Bronchial epithelial cell (primary cell): Measurements from ENCODE around the gene NSUN5. TPM values are rescaled to one million over a fixed set of nuclear protein-coding genes. Genes with fewer than 3 reads are reported as not detected.

ENCODE experiments used
- DNase-seq: peaks from one replicate; pipeline ENCODE4 v3.0.0-alpha.2; 2010; ENCODE audit warnings: low read depth
- FAIRE-seq: peaks from 2 replicates; lab custom pipeline; 2011; peaks lifted over from hg19 to GRCh38; lab: Jason Lieb, UNC
- H3K27me3 ChIP-seq: 2 replicates; pipeline ENCODE4 v1.5.1; 2011; ENCODE audit warnings: low read length; ENCODE audit not compliant: control insufficient read depth, insufficient read depth
- H3K36me3 ChIP-seq: 2 replicates; pipeline ENCODE4 v1.5.1; 2011; ENCODE audit warnings: low read length; ENCODE audit not compliant: control insufficient read depth, insufficient read depth
- H3K4me3 ChIP-seq: 2 replicates; pipeline ENCODE4 v1.5.1; 2011; ENCODE audit warnings: mild to moderate bottlenecking, low read depth, low read length, control low read depth
- CTCF ChIP-seq: IDR thresholded peaks from 2 replicates; pipeline ENCODE4 v1.5.1; 2011; ENCODE audit warnings: mild to moderate bottlenecking, moderate library complexity, low read length, control low read depth, inconsistent platforms; ENCODE audit not compliant: insufficient read depth, severe bottlenecking
- total RNA-seq: library from RNA; depleted of rRNA; stranded (reverse); fragments of >200 nt; gene quantifications from 2 replicates; pipeline ENCODE4 v1.2.1, GENCODE V29; 2014

Gene NSUN5
- total RNA-seq, 1 donor from 2014 or later = 50.0 TPM

- FAIRE-seq (no peak), DNase-seq (no peak)
- Histone ChIP-seq H3K27me3 (no peaks in the 10 kb centered on the region), H3K36me3 (no peaks in the 10 kb centered on the region), H3K4me3 (no peak overlapping the region)
- TF ChIP-seq CTCF = no peak
Measured at GRCh38 chr7:73351447-73352167, 43.0 kb upstream of the NSUN5 start.

- TF ChIP-seq CTCF = no peak
- H3K27me3 ChIP-seq = no peaks in the 10 kb centered on the region
- DNase-seq (no peak), FAIRE-seq (no peak)
- no peak overlapping the region for H3K4me3 ChIP-seq
- no peaks in the 10 kb centered on the region for H3K36me3 ChIP-seq
Measured at GRCh38 chr7:73350306-73351068, 41.9 kb upstream of the NSUN5 start.

GRCh38 chr7:73349763-73350162 is 41.1 kb upstream of the NSUN5 start:
- DNase-seq = no peak
- Histone ChIP-seq H3K27me3 (no peaks in the 10 kb centered on the region), H3K4me3 (no peak overlapping the region), H3K36me3 (no peaks in the 10 kb centered on the region)
- TF ChIP-seq CTCF = no peak
- no peak for FAIRE-seq

GRCh38 chr7:73345951-73346350 is 37.3 kb upstream of the NSUN5 start:
- H3K36me3 ChIP-seq = no peaks in the 10 kb centered on the region
- DNase-seq (no peak), FAIRE-seq (no peak)
- no peak for TF ChIP-seq CTCF
- no peak overlapping the region for H3K4me3 ChIP-seq
- H3K27me3 ChIP-seq = peaks cover 2% of the 10 kb centered on the region

GRCh38 chr7:73345538-73345937 is 36.9 kb upstream of the NSUN5 start:
- H3K36me3 ChIP-seq = no peaks in the 10 kb centered on the region
- TF ChIP-seq CTCF = no peak
- H3K4me3 ChIP-seq = no peak overlapping the region
- FAIRE-seq (no peak), DNase-seq (no peak)
- peaks cover 2% of the 10 kb centered on the region for H3K27me3 ChIP-seq
